AG08395 (cell line): ENCODE results near the gene AFMID.
"Not testable (repeated sequence)": the region's sequence is repeated elsewhere in the genome, so short reads cannot be mapped to it uniquely, and the experiment has no call there.

Source experiments
- DNase-seq: peaks from one replicate; pipeline ENCODE4 v3.0.0; 2012; ENCODE audit warnings: mixed read lengths, low spot score

Gene AFMID

GRCh38 chr17:78223765-78224164 lies 36.6 kb downstream of the AFMID start:
- no peak for DNase-seq

- DNase-seq = no peak
These were observed 37.3 kb downstream of the AFMID start for GRCh38 chr17:78224231-78225087.

GRCh38 chr17:78225088-78225865 lies 38.1 kb downstream of the AFMID start:
- DNase-seq = no peak

GRCh38 chr17:78226055-78226758 lies 39.0 kb downstream of the AFMID start:
- no peak for DNase-seq

- DNase-seq = no peak
These were observed 39.7 kb downstream of the AFMID start for GRCh38 chr17:78226759-78227454.

- DNase-seq = no peak
These were observed 40.3 kb downstream of the AFMID start for GRCh38 chr17:78227455-78227916.

- DNase-seq = no peak
These were observed 41.0 kb downstream of the AFMID start for GRCh38 chr17:78228176-78228575.

GRCh38 chr17:78230252-78230962 lies 43.2 kb downstream of the AFMID start:
- DNase-seq = no peak

- no peak for DNase-seq
These were observed 44.1 kb downstream of the AFMID start, which contains the start of gene TMEM235 for GRCh38 chr17:78230996-78231935. TSS of gene TMEM235 (plus strand) at chr17:78231631. CDS start at chr17:78232024, 393 bp downstream.

GRCh38 chr17:78231991-78232858 lies 45.1 kb downstream of the AFMID start:
- no peak for DNase-seq

- no peak for DNase-seq
These were observed 45.7 kb downstream of the AFMID start for GRCh38 chr17:78232859-78233173.

GRCh38 chr17:78233678-78234077 lies 46.5 kb downstream of the AFMID start:
- DNase-seq = no peak

GRCh38 chr17:78234261-78234865 lies 47.2 kb downstream of the AFMID start:
- DNase-seq = no peak

GRCh38 chr17:78235022-78235421 lies 47.9 kb downstream of the AFMID start:
- DNase-seq = not testable (repeated sequence)

GRCh38 chr17:78235885-78236284 lies 48.7 kb downstream of the AFMID start:
- DNase-seq = no peak

GRCh38 chr17:78236362-78237127 lies 49.4 kb downstream of the AFMID start:
- DNase-seq = no peak

GRCh38 chr17:78237401-78238012 lies 50.3 kb downstream of the AFMID start:
- DNase-seq = no peak
